Liver (tissue), 3 donors: ENCODE data around the gene DIP2B.

Experiments
- CTCF ChIP-seq: fragments of 150-350 bp; IDR thresholded peaks from 2 replicates; pipeline ENCODE4 v1.5.1; 2017; ENCODE audit warnings: improper control_type of control experiment, low read depth, low read length; ENCODE audit not compliant: missing input control
- GABPA ChIP-seq, 2 donors: IDR thresholded peaks in 1 of 2; conservative IDR thresholded peaks in 1 of 2; 2 replicates each; pipeline ENCODE4 v1.6.1; 2016; ENCODE audit warnings: antibody characterized with exemption in 2 of 2, mild to moderate bottlenecking in 1 of 2, moderate library complexity in 1 of 2
- JUND ChIP-seq, 2 donors: IDR thresholded peaks; 2 replicates each; pipeline ENCODE4 v1.6.1; 2016; ENCODE audit warnings: antibody characterized with exemption in 2 of 2
- MAX ChIP-seq: IDR thresholded peaks from 2 replicates; pipeline ENCODE4 v1.6.1; 2016; ENCODE audit warnings: antibody characterized with exemption
- donor health status: healthy.
- donor health status: healthy.

- TF ChIP-seq JUND (IDR thresholded peaks at IDR 0.05) (no peak), MAX (no peak), CTCF (no peak), GABPA (IDR thresholded peaks at IDR 0.05 in 1 of 2, conservative IDR thresholded peaks at IDR 0.05 in 1 of 2) (no peak)
Observed at GRCh38 chr12:50776749-50777728, 272.3 kb downstream of the DIP2B start.
